Transverse colon (tissue), 4 donors: Measurements from ENCODE around the gene SPATA2. TPM values are rescaled to one million over a fixed set of nuclear protein-coding genes. Genes with fewer than 3 reads are reported as not detected.

Experiments
- DNase-seq: peaks from one replicate; pipeline ENCODE4 v3.0.0-alpha.2; 2019
- H3K27ac ChIP-seq, 4 donors: fragments of 200-600 bp; sonication (generic); 2 replicates each; pipeline ENCODE4 v1.5.1; 2016 to 2018; ENCODE audit warnings: inconsistent platforms in 4 of 4
- H3K27me3 ChIP-seq: fragments of 200-600 bp; sonication (generic); 2 replicates; pipeline ENCODE4 v1.5.1; 2017; ENCODE audit warnings: inconsistent platforms
- H3K36me3 ChIP-seq, 4 donors: fragments of 200-600 bp; sonication (generic); 2 replicates each; pipeline ENCODE4 v1.5.1; 2017 to 2019; ENCODE audit warnings: inconsistent platforms in 4 of 4
- H3K4me1 ChIP-seq, 4 donors: fragments of 200-600 bp; sonication (generic); 2 replicates each; pipeline ENCODE4 v1.5.1; 2017 to 2020; ENCODE audit warnings: inconsistent platforms in 4 of 4
- H3K4me3 ChIP-seq, 4 donors: fragments of 200-600 bp; sonication (generic); 1 replicate in 1 of 4; 2 replicates in 3 of 4; pipeline versions ENCODE4 v1.5.1 to v1.6.1; 2017 to 2019; ENCODE audit warnings: inconsistent platforms in 4 of 4
- H3K9me3 ChIP-seq, 2 donors: fragments of 200-600 bp; sonication (generic); 2 replicates each; pipeline ENCODE4 v1.5.1; 2017 to 2019; ENCODE audit warnings: inconsistent platforms in 2 of 2
- EP300 ChIP-seq: sonication (generic); formaldehyde crosslinking; IDR thresholded peaks from one replicate; pipeline ENCODE4 v1.6.1; 2017; ENCODE audit warnings: antibody characterized with exemption, low read depth
- POLR2A ChIP-seq: fragments of 450-650 bp; IDR thresholded peaks from one replicate; pipeline ENCODE4 v1.6.1; 2016; ENCODE audit warnings: antibody characterized with exemption, mild to moderate bottlenecking, moderate library complexity
- POLR2AphosphoS5 ChIP-seq, 3 donors: sonication (generic); formaldehyde crosslinking; IDR thresholded peaks; one replicate each; pipeline ENCODE4 v1.6.1; 2016; ENCODE audit warnings: antibody characterized with exemption in 3 of 3
- WGBS, 2 donors: methylation state at CpG; one replicate each; pipeline ENCODE4 v1.1.5; 2018; ENCODE audit warnings: low coverage in 1 of 2; 5-methylcytosine and 5-hydroxymethylcytosine counted together
- in situ Hi-C, 4 donors: fragments of 200-750 bp; cut with MboI; loops; one replicate each; pipeline versions ENCODE4 v1.15.0 to v1.15.1; 2017; ENCODE audit warnings: low sequenced_read_pairs in 3 of 4, low pct_ligation_motif_present in 1 of 4, low pct_unique_long_range_greater_than_20kb in 1 of 4
- intact Hi-C: fragments of 100-400 bp; cut with DNase I; formaldehyde crosslinking; loops from one replicate; pipeline ENCODE4 v1.15.1; 2023; ENCODE audit warnings: low total_unique reads
- total RNA-seq, 4 donors: library from RNA; depleted of rRNA; stranded (reverse); fragments of >200 nt; gene quantifications; one replicate each; pipeline ENCODE4 v1.1.0, GENCODE V29; 2016
- TF ChIP-seq, protein P1 (sequence below), 5 experiments: fragments of 200-600 bp in 3 of 5; fragments of 450-650 bp in 2 of 5; sonication (generic) in 3 of 5; IDR thresholded peaks; 1 replicate in 2 of 5; 2 replicates in 3 of 5; pipeline ENCODE4 v1.5.1; 2016 to 2017; ENCODE audit warnings: antibody characterized with exemption in 5 of 5, inconsistent platforms in 3 of 5, mild to moderate bottlenecking in 2 of 5, moderate library complexity in 1 of 5

Gene SPATA2
- total RNA-seq, 4 donors from 2014 or later: 4.0 to 40.0 (median 17.2) TPM

DNA sequence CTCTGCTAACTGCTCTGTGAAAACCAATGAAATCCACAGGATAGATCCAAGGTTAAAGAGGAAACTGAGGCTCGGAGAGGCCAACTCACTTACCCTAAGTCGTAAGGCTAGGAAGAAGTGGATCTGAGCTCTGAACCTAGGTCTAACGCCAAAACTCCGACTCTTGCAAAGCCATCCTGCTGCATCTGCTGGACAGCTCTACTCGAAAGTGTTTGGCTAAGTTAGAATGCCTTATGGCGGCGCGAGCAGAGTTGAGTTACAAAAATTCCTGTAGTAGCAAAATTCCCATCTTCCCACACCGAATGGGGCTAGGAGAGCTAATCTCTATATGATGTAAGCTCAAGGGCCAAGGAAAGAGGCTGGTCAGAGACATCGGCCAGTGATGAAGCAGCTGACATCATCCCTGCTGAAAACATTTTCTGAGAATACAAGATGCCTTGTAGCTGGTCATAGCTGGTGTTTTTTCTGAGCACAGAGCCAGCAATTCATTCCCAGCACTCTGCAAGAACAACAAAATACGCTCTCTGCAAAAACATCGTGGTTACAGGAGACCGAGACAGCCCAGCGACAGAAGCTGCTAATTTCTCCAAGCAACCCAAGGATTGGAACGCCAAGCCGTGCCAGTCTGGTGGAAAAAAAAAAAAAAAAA is 1.8 kb downstream of the SPATA2 start:
- WGBS, 2 donors: 84 to 90% methylated on average over 4 to 16 of the region's 16 CpGs
- peak overlapping the region in 1 of 4 donors; percentile 98 for H3K4me3 ChIP-seq

DNA sequence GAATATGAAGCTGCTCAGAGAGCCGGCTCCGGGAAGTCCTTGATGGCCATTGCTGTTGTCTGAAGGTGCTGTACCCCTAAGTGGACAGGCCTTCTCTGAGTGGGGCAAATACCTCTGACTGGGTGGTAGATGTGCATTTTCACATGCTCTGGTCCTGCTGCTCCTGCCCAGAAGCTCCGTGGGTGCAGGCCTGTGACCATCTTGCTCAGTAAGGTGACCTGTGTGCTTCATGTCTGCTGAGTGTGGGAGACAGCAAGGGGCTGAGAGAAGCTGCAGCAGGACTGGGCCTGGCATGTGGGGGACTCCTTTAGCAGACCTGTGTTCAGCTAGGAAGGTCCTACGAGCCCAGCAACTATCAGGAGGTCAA is 5.0 kb downstream of the SPATA2 start:
- intact Hi-C loops: no loop called here
- peaks cover 0 to 16% (median 6%) of the 10 kb centered on the region in 4 donors for H3K36me3 ChIP-seq
- H3K4me1 ChIP-seq: peaks cover 36 to 61% (median 48%) of the 10 kb centered on the region in 4 donors
- in situ Hi-C loops: no loop called here
- no peaks in the 10 kb centered on the region for H3K27me3 ChIP-seq
- H3K9me3 ChIP-seq: no peaks in the 10 kb centered on the region
- WGBS, 2 donors: 47% methylated on average over 4 of the region's 4 CpGs; no CpG with 5 or more reads in 1 of the 2 donors
- DNase-seq: no peak
- H3K4me3 ChIP-seq: peak overlapping the region in 1 of 4 donors; percentile 0
- TF ChIP-seq POLR2A (no peak), POLR2AphosphoS5 (IDR thresholded peaks at IDR 0.05) (no peak), EP300 (no peak)
- TF ChIP-seq, protein P1, sequence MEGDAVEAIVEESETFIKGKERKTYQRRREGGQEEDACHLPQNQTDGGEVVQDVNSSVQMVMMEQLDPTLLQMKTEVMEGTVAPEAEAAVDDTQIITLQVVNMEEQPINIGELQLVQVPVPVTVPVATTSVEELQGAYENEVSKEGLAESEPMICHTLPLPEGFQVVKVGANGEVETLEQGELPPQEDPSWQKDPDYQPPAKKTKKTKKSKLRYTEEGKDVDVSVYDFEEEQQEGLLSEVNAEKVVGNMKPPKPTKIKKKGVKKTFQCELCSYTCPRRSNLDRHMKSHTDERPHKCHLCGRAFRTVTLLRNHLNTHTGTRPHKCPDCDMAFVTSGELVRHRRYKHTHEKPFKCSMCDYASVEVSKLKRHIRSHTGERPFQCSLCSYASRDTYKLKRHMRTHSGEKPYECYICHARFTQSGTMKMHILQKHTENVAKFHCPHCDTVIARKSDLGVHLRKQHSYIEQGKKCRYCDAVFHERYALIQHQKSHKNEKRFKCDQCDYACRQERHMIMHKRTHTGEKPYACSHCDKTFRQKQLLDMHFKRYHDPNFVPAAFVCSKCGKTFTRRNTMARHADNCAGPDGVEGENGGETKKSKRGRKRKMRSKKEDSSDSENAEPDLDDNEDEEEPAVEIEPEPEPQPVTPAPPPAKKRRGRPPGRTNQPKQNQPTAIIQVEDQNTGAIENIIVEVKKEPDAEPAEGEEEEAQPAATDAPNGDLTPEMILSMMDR (IDR thresholded peaks at IDR 0.05): no peak
- peak overlapping the region; percentile 80 to 85 (median 82) for H3K27ac ChIP-seq

More for the DNA sequence above, 1.8 kb downstream of the SPATA2 start:
- in situ Hi-C loops: no loop called here
- Histone ChIP-seq H3K27ac (peak overlapping the region in 3 of 4 donors; percentile 11 to 98 (median 96)), H3K4me1 (peaks cover 37 to 77% (median 58%) of the 10 kb centered on the region in 4 donors), H3K27me3 (no peaks in the 10 kb centered on the region), H3K36me3 (peaks cover 0 to under 1% (median 0%) of the 10 kb centered on the region in 4 donors), H3K9me3 (no peaks in the 10 kb centered on the region)
- no peak for TF ChIP-seq POLR2A
- TF ChIP-seq POLR2AphosphoS5 (IDR thresholded peaks at IDR 0.05): no peak
- TF ChIP-seq EP300: no peak
- TF ChIP-seq, protein P1 (IDR thresholded peaks at IDR 0.05): no peak
- intact Hi-C loops: no loop called here
- no peak for DNase-seq

DNA sequence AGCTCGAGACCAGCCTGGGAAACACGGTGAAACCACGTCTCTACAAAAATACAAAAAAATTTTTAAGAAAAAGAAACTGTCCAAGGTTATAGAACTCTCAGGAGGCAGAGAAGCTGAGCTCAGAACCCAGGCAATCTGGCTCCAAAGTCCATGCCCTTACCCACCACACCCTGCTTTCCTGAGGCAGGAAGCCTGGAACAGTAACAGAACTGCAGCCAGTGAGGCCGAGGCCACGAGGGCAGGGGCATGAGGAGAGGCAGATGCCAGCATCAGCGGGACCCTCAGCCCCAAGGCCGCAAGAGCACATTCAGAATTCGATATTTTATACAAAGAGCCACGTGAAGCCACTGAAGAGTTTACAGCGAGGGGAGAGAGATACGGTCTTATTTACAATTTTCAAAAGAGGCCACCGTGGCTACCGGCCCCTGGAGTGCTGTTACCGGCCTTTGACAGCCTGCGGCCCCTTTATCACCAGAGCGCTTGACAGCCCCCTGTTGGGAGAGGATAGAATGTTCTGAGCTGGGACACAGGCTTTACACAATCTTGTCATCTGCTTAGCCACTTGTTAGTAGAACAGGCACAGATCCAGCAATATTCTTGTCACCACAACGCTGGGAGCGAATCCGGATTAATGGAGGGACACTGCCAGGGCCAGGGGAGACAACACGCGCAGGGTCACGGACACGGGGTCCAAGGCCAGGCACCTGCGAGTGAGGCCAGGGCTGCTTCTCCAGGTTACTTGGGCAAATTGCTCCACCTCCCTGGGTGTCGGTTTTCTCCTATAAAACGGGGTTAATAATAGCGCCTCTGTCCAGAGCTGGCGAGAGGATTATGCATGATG is 5.6 kb downstream of the SPATA2 start:
- H3K27me3 ChIP-seq: no peaks in the 10 kb centered on the region
- 53% methylated on average over 28 of the region's 28 CpGs; no CpG with 5 or more reads in 1 of the 2 donors for WGBS, 2 donors
- peaks cover 33 to 61% (median 48%) of the 10 kb centered on the region in 4 donors for H3K4me1 ChIP-seq
- H3K27ac ChIP-seq: peak overlapping the region; percentile 80 to 85 (median 82)
- intact Hi-C loops (no loop called here), in situ Hi-C loops (no loop called here)
- H3K36me3 ChIP-seq: peaks cover 0 to 18% (median 9%) of the 10 kb centered on the region in 4 donors
- peak overlapping the region in 1 of 4 donors; percentile 3 for H3K4me3 ChIP-seq
- H3K9me3 ChIP-seq: no peaks in the 10 kb centered on the region
- peak; percentile 84 for DNase-seq
- TF ChIP-seq POLR2AphosphoS5 (IDR thresholded peaks at IDR 0.05): peak; percentile 44 to 73 (median 59)
- TF ChIP-seq EP300: no peak
- peak; percentile 58 for TF ChIP-seq POLR2A
- TF ChIP-seq, protein P1 (IDR thresholded peaks at IDR 0.05): peak in 3 of 5 experiments; percentile 5 to 24 (median 16)

DNA sequence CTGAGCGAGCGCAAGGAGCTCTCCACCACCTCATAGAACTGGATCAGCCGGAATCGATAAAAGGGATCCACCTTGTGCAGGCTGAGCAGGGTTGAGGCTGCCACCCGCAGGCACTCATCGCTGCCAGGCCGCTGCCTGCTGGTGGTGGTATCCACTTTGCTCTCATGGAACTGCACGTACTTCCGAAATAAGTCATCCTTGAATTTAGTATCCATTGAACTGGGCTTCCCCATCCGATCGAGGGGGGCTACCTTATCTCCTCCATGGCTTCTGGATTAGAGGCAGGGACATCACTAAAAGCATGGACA is 7.1 kb downstream of the SPATA2 start:
- Histone ChIP-seq H3K4me1 (peaks cover 20 to 46% (median 33%) of the 10 kb centered on the region in 4 donors), H3K36me3 (peaks cover 0 to 23% (median 9%) of the 10 kb centered on the region in 4 donors), H3K27ac (peak overlapping the region in 1 of 4 donors; percentile 85), H3K9me3 (no peaks in the 10 kb centered on the region), H3K4me3 (no peak overlapping the region), H3K27me3 (no peaks in the 10 kb centered on the region)
- no peak for TF ChIP-seq POLR2AphosphoS5 (IDR thresholded peaks at IDR 0.05)
- TF ChIP-seq EP300: no peak
- no peak for TF ChIP-seq POLR2A
- TF ChIP-seq, protein P1 (IDR thresholded peaks at IDR 0.05): no peak
- WGBS, 2 donors: 96 to 100% methylated on average over 3 to 11 of the region's 11 CpGs
- intact Hi-C loops: no loop called here
- in situ Hi-C loops: no loop called here
- no peak for DNase-seq
